SH-SY5Y (cell line): Measurements from ENCODE around the gene UBALD2.

Experiments used
- GATA2 ChIP-seq: IDR thresholded peaks from 2 replicates; pipeline ENCODE4 v1.6.1; 2011; ENCODE audit warnings: mild to moderate bottlenecking, low read depth, low read length
- GATA3 ChIP-seq: IDR thresholded peaks from 2 replicates; pipeline ENCODE4 v1.6.1; 2011; ENCODE audit warnings: low read depth, mild to moderate bottlenecking, low read length, moderate library complexity

DNA sequence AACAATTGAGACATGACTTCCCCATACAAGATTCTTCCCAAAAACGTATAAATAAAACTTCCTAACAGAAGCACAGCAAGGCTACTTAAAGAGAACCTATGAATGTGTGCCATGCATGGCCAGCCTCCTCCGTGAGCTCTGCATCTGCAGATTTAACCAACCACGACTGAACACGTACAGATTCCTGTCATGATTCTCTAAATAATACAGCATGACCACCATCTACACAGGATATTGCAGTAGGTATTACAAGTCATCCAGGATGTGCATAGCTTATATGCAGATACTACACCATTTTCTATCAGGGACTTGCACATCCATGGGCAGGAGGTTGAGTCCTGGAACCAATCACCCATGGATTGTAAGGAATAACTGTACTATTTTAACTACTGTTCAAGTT lies 44.3 kb downstream of the UBALD2 start:
- TF ChIP-seq GATA3 (no peak), GATA2 (no peak)
